ENCODE data around the gene ZNF350. TPM values are rescaled to one million over a fixed set of nuclear protein-coding genes. Genes with fewer than 3 reads are reported as not detected.
"Not testable (repeated sequence)": the region's sequence is repeated elsewhere in the genome, so short reads cannot be mapped to it uniquely, and the experiment has no call there.

Gene ZNF350
- total RNA-seq, 2 experiments from 2014 or later, result 37.6 to 39.2 TPM

DNA sequence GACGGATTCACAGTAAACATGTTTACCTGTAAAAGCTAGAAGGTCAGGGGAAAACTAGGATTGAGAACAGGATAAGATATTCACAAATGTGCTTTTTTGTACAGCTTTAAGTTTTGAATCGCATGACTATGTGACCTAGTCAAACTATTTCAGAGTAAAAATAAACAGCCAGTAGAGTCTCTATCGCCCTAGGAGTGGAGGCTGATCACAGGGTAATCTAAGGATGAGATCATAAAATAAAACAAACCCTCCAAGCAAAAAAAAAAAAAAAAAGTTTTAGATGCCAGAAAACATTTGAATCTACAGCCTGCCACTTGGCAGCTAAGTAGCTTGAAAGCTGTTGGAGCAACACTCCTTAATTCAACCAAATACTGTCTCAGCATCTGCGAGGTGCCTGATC is 26.8 kb downstream of the ZNF350 start:
- Mint-ChIP-seq H3K9me3 (peaks cover 42% of the 10 kb centered on the region), H3K4me1 (ENCODE audit: low read depth) (no peaks in the 10 kb centered on the region), H3K27me3 (no peaks in the 10 kb centered on the region), H3K27ac (no peak overlapping the region), H3K36me3 (ENCODE audit: low read depth) (peaks cover 85% of the 10 kb centered on the region), H3K4me3 (no peak overlapping the region)
- DNase-seq, result no peak
- Histone ChIP-seq H3K4me1 (ENCODE audit: insufficient read depth, low read length) (no peaks in the 10 kb centered on the region), H3K27me3 (ENCODE audit: control insufficient read depth in 1 of 2, insufficient read depth in 2 of 2, low read length in 2 of 2) (no peaks in the 10 kb centered on the region), H3K27ac (ENCODE audit: low read depth in 1 of 2, low read length in 2 of 2) (no peak overlapping the region), H3K36me3 (ENCODE audit: insufficient read depth, low read length) (peaks cover 1% of the 10 kb centered on the region), H3K9me3 (ENCODE audit: control insufficient read depth in 1 of 2, insufficient read depth in 1 of 2, low read length in 2 of 2) (peaks cover 39 to 96% of the 10 kb centered on the region in 2 experiments), H3K4me3 (ENCODE audit: low read length) (no peak overlapping the region)
- TF ChIP-seq, protein P1, sequence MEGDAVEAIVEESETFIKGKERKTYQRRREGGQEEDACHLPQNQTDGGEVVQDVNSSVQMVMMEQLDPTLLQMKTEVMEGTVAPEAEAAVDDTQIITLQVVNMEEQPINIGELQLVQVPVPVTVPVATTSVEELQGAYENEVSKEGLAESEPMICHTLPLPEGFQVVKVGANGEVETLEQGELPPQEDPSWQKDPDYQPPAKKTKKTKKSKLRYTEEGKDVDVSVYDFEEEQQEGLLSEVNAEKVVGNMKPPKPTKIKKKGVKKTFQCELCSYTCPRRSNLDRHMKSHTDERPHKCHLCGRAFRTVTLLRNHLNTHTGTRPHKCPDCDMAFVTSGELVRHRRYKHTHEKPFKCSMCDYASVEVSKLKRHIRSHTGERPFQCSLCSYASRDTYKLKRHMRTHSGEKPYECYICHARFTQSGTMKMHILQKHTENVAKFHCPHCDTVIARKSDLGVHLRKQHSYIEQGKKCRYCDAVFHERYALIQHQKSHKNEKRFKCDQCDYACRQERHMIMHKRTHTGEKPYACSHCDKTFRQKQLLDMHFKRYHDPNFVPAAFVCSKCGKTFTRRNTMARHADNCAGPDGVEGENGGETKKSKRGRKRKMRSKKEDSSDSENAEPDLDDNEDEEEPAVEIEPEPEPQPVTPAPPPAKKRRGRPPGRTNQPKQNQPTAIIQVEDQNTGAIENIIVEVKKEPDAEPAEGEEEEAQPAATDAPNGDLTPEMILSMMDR (IDR thresholded peaks at IDR 0.05), result no peak
- ChIA-PET POLR2A (no interaction called here), CTCF (no interaction called here)
- ATAC-seq (ENCODE audit: poor library complexity), result no peak
- intact Hi-C loops (cut with DNase I, micrococcal nuclease), result no loop called here

DNA sequence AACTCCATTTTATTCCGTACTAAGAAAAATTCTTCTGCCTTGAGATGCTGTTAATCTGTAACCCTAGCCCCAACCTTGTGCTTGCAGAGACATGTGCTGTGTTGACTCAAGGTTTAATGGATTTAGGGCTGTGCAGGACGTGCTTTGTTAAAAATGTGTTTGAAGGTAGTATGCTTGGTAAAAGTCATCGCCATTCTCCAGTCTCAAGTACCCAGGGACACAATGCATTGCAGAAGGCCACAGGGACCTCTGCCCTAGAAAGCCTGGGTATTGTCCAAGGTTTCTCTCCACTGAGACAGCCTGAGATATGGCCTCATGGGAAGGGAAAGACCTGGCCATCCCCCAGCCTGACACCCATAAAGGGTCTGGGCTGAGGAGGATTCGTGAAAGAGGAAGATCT is 28.8 kb downstream of the ZNF350 start:
- peaks cover 38% of the 10 kb centered on the region for H3K9me3 Mint-ChIP-seq
- not testable (repeated sequence) for H3K27me3 Mint-ChIP-seq

DNA sequence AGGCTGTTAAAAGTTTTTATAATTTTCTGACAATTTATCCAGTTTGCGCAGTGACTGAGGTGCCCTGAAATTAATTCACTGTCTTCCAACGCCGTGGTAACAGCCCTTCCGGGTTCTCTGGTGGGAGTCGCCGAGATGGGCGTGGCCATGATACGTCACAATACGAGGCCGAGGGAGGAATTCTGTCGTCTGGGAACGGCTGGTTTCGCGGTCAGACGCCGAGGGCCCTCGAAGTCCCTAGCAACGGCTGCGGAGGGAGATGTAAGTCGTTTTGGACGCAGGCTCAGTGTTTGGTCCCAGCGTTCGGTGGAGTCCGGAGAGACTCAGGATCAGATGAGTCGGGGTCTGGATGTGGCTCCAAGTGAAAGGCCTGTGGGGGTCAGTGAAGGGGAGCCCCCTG is 37.7 kb downstream of the ZNF350 start:
- POLR2A ChIA-PET, result no interaction called here
- no peak for DNase-seq
- H3K4me3 ChIP-seq (ENCODE audit: low read length), result no peak overlapping the region

More for the DNA sequence above, 28.8 kb downstream of the ZNF350 start:
- H3K36me3 ChIP-seq (ENCODE audit: insufficient read depth, low read length); H3K4me3 Mint-ChIP-seq; H3K27ac ChIP-seq (ENCODE audit: low read depth in 1 of 2, low read length in 2 of 2); POLR2A ChIA-PET; H3K4me1 Mint-ChIP-seq (ENCODE audit: low read depth); DNase-seq; intact Hi-C loops (cut with DNase I, micrococcal nuclease); ATAC-seq (ENCODE audit: poor library complexity); H3K27me3 ChIP-seq (ENCODE audit: control insufficient read depth in 1 of 2, insufficient read depth in 2 of 2, low read length in 2 of 2); H3K4me3 ChIP-seq (ENCODE audit: low read length); H3K4me1 ChIP-seq (ENCODE audit: insufficient read depth, low read length); CTCF ChIA-PET; H3K27ac Mint-ChIP-seq: not testable (repeated sequence)
- peaks cover 72% of the 10 kb centered on the region for H3K36me3 Mint-ChIP-seq (ENCODE audit: low read depth)
- H3K9me3 ChIP-seq (ENCODE audit: control insufficient read depth in 1 of 2, insufficient read depth in 1 of 2, low read length in 2 of 2), result peaks cover 33 to 83% of the 10 kb centered on the region in 2 experiments

DNA sequence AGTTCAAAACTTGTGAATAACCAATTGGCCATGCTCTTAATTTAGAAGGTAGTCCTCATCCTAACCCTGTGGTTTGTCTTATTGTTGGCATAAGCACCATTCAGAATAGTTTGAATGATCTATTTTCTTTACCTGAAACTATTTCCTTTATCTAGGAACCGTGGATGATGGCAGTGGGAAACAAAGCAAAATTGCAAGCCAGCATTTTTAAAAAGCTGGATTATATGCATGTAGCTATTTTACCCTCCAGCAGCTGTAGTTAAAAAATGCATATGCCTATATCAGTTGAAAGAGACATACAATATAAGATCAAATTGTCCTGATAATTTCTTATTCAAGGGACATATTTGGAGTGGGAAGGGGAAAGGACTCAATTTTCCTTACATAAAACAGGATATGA is 40.0 kb downstream of the ZNF350 start:
- Mint-ChIP-seq H3K4me1 (ENCODE audit: low read depth) (no peaks in the 10 kb centered on the region), H3K27me3 (no peaks in the 10 kb centered on the region), H3K36me3 (ENCODE audit: low read depth) (peaks cover 91% of the 10 kb centered on the region), H3K4me3 (no peak overlapping the region), H3K27ac (no peak overlapping the region), H3K9me3 (peaks cover 24% of the 10 kb centered on the region)
- no peak for ATAC-seq (ENCODE audit: poor library complexity)
- intact Hi-C loops (cut with DNase I, micrococcal nuclease), result no loop called here
- Histone ChIP-seq H3K27ac (ENCODE audit: low read depth in 1 of 2, low read length in 2 of 2) (no peak overlapping the region), H3K27me3 (ENCODE audit: control insufficient read depth in 1 of 2, insufficient read depth in 2 of 2, low read length in 2 of 2) (no peaks in the 10 kb centered on the region), H3K4me1 (ENCODE audit: insufficient read depth, low read length) (no peaks in the 10 kb centered on the region), H3K36me3 (ENCODE audit: insufficient read depth, low read length) (peaks cover 32% of the 10 kb centered on the region), H3K9me3 (ENCODE audit: control insufficient read depth in 1 of 2, insufficient read depth in 1 of 2, low read length in 2 of 2) (peaks cover 48 to 97% of the 10 kb centered on the region in 2 experiments), H3K4me3 (ENCODE audit: low read length) (no peak overlapping the region)
- CTCF ChIA-PET, result no interaction called here
- TF ChIP-seq, protein P1 (IDR thresholded peaks at IDR 0.05), result no peak
- no peak for DNase-seq
- POLR2A ChIA-PET, result no interaction called here

More for the DNA sequence above, 37.7 kb downstream of the ZNF350 start:
- H3K4me1 ChIP-seq (ENCODE audit: insufficient read depth, low read length), result no peaks in the 10 kb centered on the region
- Mint-ChIP-seq H3K4me3 (no peak overlapping the region), H3K4me1 (ENCODE audit: low read depth) (no peaks in the 10 kb centered on the region), H3K36me3 (ENCODE audit: low read depth) (peaks cover 73% of the 10 kb centered on the region), H3K9me3 (peaks cover 24% of the 10 kb centered on the region), H3K27ac (no peak overlapping the region), H3K27me3 (no peaks in the 10 kb centered on the region)
- H3K36me3 ChIP-seq (ENCODE audit: insufficient read depth, low read length), result peaks cover 8% of the 10 kb centered on the region
- CTCF ChIA-PET, result no interaction called here
- no peak overlapping the region for H3K27ac ChIP-seq (ENCODE audit: low read depth in 1 of 2, low read length in 2 of 2)
- intact Hi-C loops (cut with DNase I, micrococcal nuclease), result no loop called here
- TF ChIP-seq, protein P1 (IDR thresholded peaks at IDR 0.05), result no peak
- no peak for ATAC-seq (ENCODE audit: poor library complexity)
- H3K27me3 ChIP-seq (ENCODE audit: control insufficient read depth in 1 of 2, insufficient read depth in 2 of 2, low read length in 2 of 2), result no peaks in the 10 kb centered on the region
- H3K9me3 ChIP-seq (ENCODE audit: control insufficient read depth in 1 of 2, insufficient read depth in 1 of 2, low read length in 2 of 2), result peaks cover 47 to 78% of the 10 kb centered on the region in 2 experiments

All from CD4-positive, alpha-beta T cell (primary cell).